HG03103 (cell line): ENCODE measurements around the gene ZNF524.
A peak's percentile ranks its signal among the peaks of the same experiment; 100 is the strongest.

Source experiments
- ATAC-seq: cut with Tn5 transposase; IDR thresholded peaks from one replicate; pipeline ENCODE4 v1.9.1; 2021; ENCODE audit warnings: low read depth; ENCODE audit not compliant: unreplicated experiment

The ZNF524 gene

GRCh38 chr19:55599468-55599841, 633 bp upstream of the ZNF524 start, which contains the start of gene FIZ1:
FIZ1 (minus strand) TSS chr19:55599517; CDS start chr19:55597865, 1,652 bp downstream.
- peak; percentile 43 for ATAC-seq

- ATAC-seq = no peak
These were observed 557 bp downstream of the ZNF524 start for GRCh38 chr19:55600662-55601028.

GRCh38 chr19:55601084-55601483, 996 bp downstream of the ZNF524 start:
- no peak for ATAC-seq

GRCh38 chr19:55602104-55603001, 2.3 kb downstream of the ZNF524 start:
- ATAC-seq = no peak

- ATAC-seq = no peak
These were observed 3.0 kb downstream of the ZNF524 start for GRCh38 chr19:55603115-55603514.

- no peak for ATAC-seq
These were observed 3.6 kb downstream of the ZNF524 start for GRCh38 chr19:55603581-55604292.

- peak; percentile 59 for ATAC-seq
These were observed 5.1 kb downstream of the ZNF524 start for GRCh38 chr19:55605207-55605636.

GRCh38 chr19:55605637-55606470, 5.8 kb downstream of the ZNF524 start, which contains the start of gene ZNF865:
ZNF865 (plus strand) TSS chr19:55605647; CDS start chr19:55613619, 7,972 bp downstream.
- ATAC-seq = peak; percentile 19

- no peak for ATAC-seq
These were observed 6.3 kb downstream of the ZNF524 start for GRCh38 chr19:55606471-55606787.

GRCh38 chr19:55606817-55607216, 6.7 kb downstream of the ZNF524 start:
- no peak for ATAC-seq

GRCh38 chr19:55609326-55609725, 9.2 kb downstream of the ZNF524 start:
- no peak for ATAC-seq

- no peak for ATAC-seq
These were observed 11.4 kb downstream of the ZNF524 start for GRCh38 chr19:55611300-55611982.

- no peak for ATAC-seq
These were observed 12.0 kb downstream of the ZNF524 start for GRCh38 chr19:55611983-55612645.

- ATAC-seq = no peak
These were observed 13.3 kb downstream of the ZNF524 start for GRCh38 chr19:55613396-55613795.

GRCh38 chr19:55613930-55614710, 14.0 kb downstream of the ZNF524 start:
- no peak for ATAC-seq

- ATAC-seq = no peak
These were observed 14.8 kb downstream of the ZNF524 start for GRCh38 chr19:55614711-55615542.

- ATAC-seq = no peak
These were observed 15.7 kb downstream of the ZNF524 start for GRCh38 chr19:55615543-55616394.
